D721Med (cell line): ENCODE data around the gene FBXO33.

Experiments
- DNase-seq: peaks from one replicate; pipeline ENCODE4 v3.0.0; 2011; ENCODE audit warnings: low spot score; ENCODE audit not compliant: insufficient read length
- FAIRE-seq: peaks from 2 replicates; lab custom pipeline; 2011; peaks lifted over from hg19 to GRCh38; lab: Jason Lieb, UNC
- CTCF ChIP-seq: IDR thresholded peaks from 2 replicates; pipeline ENCODE4 v1.5.1; 2012; ENCODE audit warnings: mild to moderate bottlenecking, control low read depth; ENCODE audit not compliant: insufficient read depth; ENCODE audit errors: missing control alignments

The FBXO33 gene

GRCh38 chr14:39374851-39375250 lies 57.4 kb downstream of the FBXO33 start:
- DNase-seq: no peak
- no peak for TF ChIP-seq CTCF
- FAIRE-seq: no peak

GRCh38 chr14:39372656-39373055 lies 59.6 kb downstream of the FBXO33 start:
- TF ChIP-seq CTCF: no peak
- FAIRE-seq (no peak), DNase-seq (no peak)

GRCh38 chr14:39370415-39370814 lies 61.8 kb downstream of the FBXO33 start:
- no peak for TF ChIP-seq CTCF
- DNase-seq (no peak), FAIRE-seq (no peak)

GRCh38 chr14:39369029-39369428 lies 63.2 kb downstream of the FBXO33 start:
- FAIRE-seq (no peak), DNase-seq (no peak)
- TF ChIP-seq CTCF: no peak

- DNase-seq (peak; percentile 28), FAIRE-seq (no peak)
- TF ChIP-seq CTCF: peak; percentile 77
Observed at GRCh38 chr14:39368261-39368959, 63.8 kb downstream of the FBXO33 start.

- TF ChIP-seq CTCF: no peak
- DNase-seq (no peak), FAIRE-seq (no peak)
Observed at GRCh38 chr14:39367387-39367751, 64.9 kb downstream of the FBXO33 start.
